ENCODE data around the gene SEC23B.

SEC23B gene

GRCh38 chr20:18588574-18588933, 80.8 kb downstream of the SEC23B start:
- DNase-seq: no peak

- no peak for DNase-seq
Observed at GRCh38 chr20:18589941-18590674, 82.4 kb downstream of the SEC23B start.

GRCh38 chr20:18596270-18596669, 88.5 kb downstream of the SEC23B start:
- DNase-seq: no peak

- no peak for DNase-seq
Observed at GRCh38 chr20:18609741-18610140, 102.0 kb downstream of the SEC23B start.

All from activated naive CD4-positive, alpha-beta T cell treated with anti-CD3 and anti-CD28 coated beads, Interleukin-2, amount 50 U/mL, for 16 hours (primary cell).